ENCODE results near the gene MS4A10. TPM values are rescaled to one million over a fixed set of nuclear protein-coding genes. Genes with fewer than 3 reads are reported as not detected.

MS4A10 gene
- total and polyA plus RNA-seq, 4 donors: not detected

DNA sequence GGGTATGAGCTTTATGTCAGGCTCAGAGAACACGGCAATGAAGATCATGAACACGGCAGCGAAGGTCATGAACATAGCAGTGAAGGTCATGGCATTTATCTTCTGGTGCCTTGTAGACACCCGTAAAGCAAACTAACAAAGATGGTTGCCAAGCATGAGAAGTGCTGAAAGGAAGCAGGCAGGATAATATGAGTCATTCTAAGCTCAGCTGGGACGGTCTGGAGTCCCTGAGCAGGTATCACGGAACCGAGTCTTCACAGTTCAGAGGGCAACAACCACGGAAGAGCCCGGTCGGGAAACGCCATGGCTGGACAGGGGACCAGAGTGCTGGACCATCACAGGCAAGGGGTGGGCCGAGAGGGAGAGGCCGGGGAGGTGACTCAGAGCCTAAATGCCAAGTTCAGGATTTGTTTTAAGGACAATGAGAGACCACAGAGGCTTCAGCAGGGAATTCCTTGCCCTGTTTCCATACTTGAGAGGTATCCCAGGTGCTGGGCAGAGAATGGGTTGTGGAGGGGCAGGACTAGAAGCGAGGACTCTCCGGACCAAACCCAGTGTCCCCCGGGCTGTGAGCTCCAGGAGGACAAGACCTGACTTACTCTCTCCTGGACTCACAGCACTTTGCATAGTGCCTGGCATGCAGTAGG is 13.1 kb upstream of the MS4A10 start:
- Histone ChIP-seq H3K4me3 (no peak overlapping the region), H3K9ac (ENCODE audit: insufficient read depth in 1 of 2, low read length in 2 of 2) (no peak overlapping the region), H3K36me3 (ENCODE audit: control insufficient read depth in 4 of 4, insufficient read depth in 4 of 4, low read length in 4 of 4) (no peaks in the 10 kb centered on the region), H3K27ac (ENCODE audit: low read depth in 1 of 2, low read length in 1 of 2) (no peak overlapping the region), H3K27me3 (ENCODE audit: control insufficient read depth in 3 of 3, insufficient read depth in 3 of 3, low read length in 2 of 3) (no peaks in the 10 kb centered on the region), H3K9me3 (ENCODE audit: control insufficient read depth in 4 of 4, insufficient read depth in 3 of 4, low read length in 3 of 4) (no peaks in the 10 kb centered on the region), H3K4me1 (ENCODE audit: control insufficient read depth in 5 of 5, insufficient read depth in 5 of 5, low read length in 5 of 5) (peaks cover 0 to 5% (median 0%) of the 10 kb centered on the region in 5 donors)
- DNase-seq (no peak), ATAC-seq (ENCODE audit: insufficient read depth, low FRiP score) (no peak)
- WGBS, 2 donors: 86 to 93% methylated on average over 16 of the region's 16 CpGs
- TF ChIP-seq CTCF (IDR thresholded peaks at IDR 0.05; ENCODE audit: control extremely low read depth, extremely low read depth): no peak

DNA sequence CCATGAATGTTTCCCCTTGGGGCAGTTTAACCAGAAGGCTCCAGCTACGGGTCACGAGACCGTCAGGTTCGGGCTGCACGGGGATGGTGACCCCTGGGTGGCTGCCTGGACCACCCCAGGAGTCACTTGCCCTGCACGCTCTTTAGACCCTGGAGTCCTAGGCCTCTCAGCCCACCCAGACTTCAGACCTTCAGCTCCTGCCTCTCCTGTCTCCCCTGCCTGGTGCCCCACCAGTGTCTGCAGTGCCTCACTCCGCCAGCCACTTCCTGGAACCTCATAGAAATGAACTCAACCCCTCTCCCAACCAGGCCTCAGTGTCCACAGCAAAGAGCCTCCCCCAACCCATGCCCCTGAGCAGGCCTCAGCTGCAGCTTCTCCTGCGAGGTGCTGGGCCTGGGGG is 12.5 kb upstream of the MS4A10 start:
- Histone ChIP-seq H3K4me3 (no peak overlapping the region), H3K4me1 (ENCODE audit: control insufficient read depth in 5 of 5, insufficient read depth in 5 of 5, low read length in 5 of 5) (peaks cover 0 to 5% (median 0%) of the 10 kb centered on the region in 5 donors), H3K27me3 (ENCODE audit: control insufficient read depth in 3 of 3, insufficient read depth in 3 of 3, low read length in 2 of 3) (no peaks in the 10 kb centered on the region), H3K9ac (ENCODE audit: insufficient read depth in 1 of 2, low read length in 2 of 2) (no peak overlapping the region), H3K27ac (ENCODE audit: low read depth in 1 of 2, low read length in 1 of 2) (no peak overlapping the region), H3K36me3 (ENCODE audit: control insufficient read depth in 4 of 4, insufficient read depth in 4 of 4, low read length in 4 of 4) (no peaks in the 10 kb centered on the region), H3K9me3 (ENCODE audit: control insufficient read depth in 4 of 4, insufficient read depth in 3 of 4, low read length in 3 of 4) (no peaks in the 10 kb centered on the region)
- TF ChIP-seq CTCF (IDR thresholded peaks at IDR 0.05; ENCODE audit: control extremely low read depth, extremely low read depth): no peak
- ATAC-seq (ENCODE audit: insufficient read depth, low FRiP score) (no peak), DNase-seq (no peak)
- WGBS, 2 donors: 90 to 91% methylated on average over 8 of the region's 8 CpGs

DNA sequence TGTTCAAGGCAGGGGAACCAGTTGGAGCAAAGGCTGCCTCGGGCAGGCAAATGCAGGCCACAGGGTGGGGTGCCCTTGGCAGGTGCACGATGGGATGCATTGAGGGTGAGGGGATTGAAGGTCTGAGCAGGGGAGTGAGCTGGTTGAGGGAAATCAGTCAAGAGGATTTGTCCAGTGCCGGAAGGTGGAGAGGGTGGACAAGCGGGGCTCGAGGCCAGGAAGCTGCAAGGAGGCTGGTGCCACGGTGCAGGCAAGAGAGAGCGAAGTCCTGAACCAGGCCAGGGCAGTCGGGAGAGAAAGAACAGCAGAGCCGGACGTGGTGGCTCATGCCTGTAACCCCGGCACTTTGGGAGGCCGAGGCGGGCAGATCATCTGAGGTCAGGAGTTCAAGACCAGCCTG is 10.4 kb upstream of the MS4A10 start:
- ATAC-seq (ENCODE audit: insufficient read depth, low FRiP score) (no peak), DNase-seq (no peak)
- Histone ChIP-seq H3K4me1 (ENCODE audit: control insufficient read depth in 5 of 5, insufficient read depth in 5 of 5, low read length in 5 of 5) (peaks cover 0 to 5% (median 0%) of the 10 kb centered on the region in 5 donors), H3K9ac (ENCODE audit: insufficient read depth in 1 of 2, low read length in 2 of 2) (no peak overlapping the region), H3K27ac (ENCODE audit: low read depth in 1 of 2, low read length in 1 of 2) (no peak overlapping the region), H3K27me3 (ENCODE audit: control insufficient read depth in 3 of 3, insufficient read depth in 3 of 3, low read length in 2 of 3) (no peaks in the 10 kb centered on the region), H3K4me3 (no peak overlapping the region), H3K36me3 (ENCODE audit: control insufficient read depth in 4 of 4, insufficient read depth in 4 of 4, low read length in 4 of 4) (no peaks in the 10 kb centered on the region), H3K9me3 (ENCODE audit: control insufficient read depth in 4 of 4, insufficient read depth in 3 of 4, low read length in 3 of 4) (no peaks in the 10 kb centered on the region)
- no peak for TF ChIP-seq CTCF (IDR thresholded peaks at IDR 0.05; ENCODE audit: control extremely low read depth, extremely low read depth)
- 82 to 89% methylated on average over 13 of the region's 13 CpGs for WGBS, 2 donors
